CD14-positive monocyte (primary cell): ENCODE results near the gene ZNF592. TPM values are rescaled to one million over a fixed set of nuclear protein-coding genes. Genes with fewer than 3 reads are reported as not detected.

Experiments used
- DNase-seq, 3 donors: peaks; one replicate each; pipeline ENCODE4 v3.0.0-alpha.2; 2011 to 2022
- H2AFZ ChIP-seq: 2 replicates; pipeline ENCODE4 v1.6.0; 2012; ENCODE audit warnings: mild to moderate bottlenecking, low read depth, low read length, inconsistent platforms; ENCODE audit not compliant: insufficient read depth, poor library complexity, severe bottlenecking
- H3K27ac ChIP-seq, 2 donors: 1 replicate in 1 of 2; 2 replicates in 1 of 2; pipeline ENCODE4 v1.5.1; 2012 to 2013; ENCODE audit warnings: low read length in 2 of 2, control low read depth in 1 of 2, inconsistent platforms in 1 of 2, low read depth in 1 of 2, mild to moderate bottlenecking in 1 of 2
- H3K27me3 ChIP-seq, 2 donors: one replicate each; pipeline versions ENCODE4 v1.6.0 to v1.6.1; 2011 to 2013; ENCODE audit warnings: low read length in 2 of 2; ENCODE audit not compliant: control insufficient read depth in 2 of 2, insufficient read depth in 2 of 2
- H3K36me3 ChIP-seq, 2 donors: replicated peaks in 1 of 2; 1 replicate in 1 of 2; 2 replicates in 1 of 2; pipeline versions ENCODE4 v1.5.1 to v1.6.1; 2012 to 2013; ENCODE audit warnings: low read length in 2 of 2, control low read depth in 1 of 2, inconsistent platforms in 1 of 2, mild to moderate bottlenecking in 1 of 2; ENCODE audit not compliant: insufficient read depth in 2 of 2, control insufficient read depth in 1 of 2
- H3K4me1 ChIP-seq, 2 donors: 1 replicate in 1 of 2; 2 replicates in 1 of 2; pipeline versions ENCODE4 v1.5.1 to v1.6.1; 2012 to 2013; ENCODE audit warnings: low read length in 2 of 2, control low read depth in 1 of 2, inconsistent platforms in 1 of 2, mild to moderate bottlenecking in 1 of 2, moderate library complexity in 1 of 2; ENCODE audit not compliant: insufficient read depth in 2 of 2, control insufficient read depth in 1 of 2
- H3K4me2 ChIP-seq: replicated peaks from 2 replicates; pipeline ENCODE3; 2012; ENCODE audit warnings: low read length, moderate library complexity, mild to moderate bottlenecking; ENCODE audit not compliant: poor library complexity, severe bottlenecking; ENCODE audit errors: extremely low read depth
- H3K4me3 ChIP-seq, 3 experiments: fragments of 200-600 bp in 1 of 3; sonication (generic) in 1 of 3; replicated peaks in 1 of 3; 1 replicate in 2 of 3; 2 replicates in 1 of 3; pipeline ENCODE4 v1.5.1; 2011 to 2013; ENCODE audit warnings: low read length in 3 of 3, mild to moderate bottlenecking in 3 of 3, control low read depth in 2 of 3, low read depth in 2 of 3, inconsistent platforms in 1 of 3, moderate library complexity in 1 of 3
- H3K79me2 ChIP-seq: 2 replicates; pipeline ENCODE4 v1.6.0; 2012; ENCODE audit warnings: mild to moderate bottlenecking, control low read depth, inconsistent platforms, low read length, moderate library complexity; ENCODE audit not compliant: insufficient read depth
- H3K9ac ChIP-seq: 2 replicates; pipeline ENCODE4 v1.6.0; 2017; ENCODE audit warnings: low read length, mild to moderate bottlenecking; ENCODE audit not compliant: insufficient read depth, poor library complexity, severe bottlenecking
- H3K9me3 ChIP-seq, 2 donors: replicated peaks in 1 of 2; 1 replicate in 1 of 2; 2 replicates in 1 of 2; pipeline versions ENCODE4 v1.5.1 to v1.6.1; 2012 to 2013; ENCODE audit warnings: low read length in 2 of 2, control low read depth in 1 of 2; ENCODE audit not compliant: control insufficient read depth in 1 of 2, insufficient read depth in 1 of 2
- H4K20me1 ChIP-seq: 2 replicates; pipeline ENCODE4 v1.6.0; 2012; ENCODE audit warnings: mild to moderate bottlenecking, low read length, control low read depth, moderate library complexity; ENCODE audit not compliant: insufficient read depth
- H3K27ac Mint-ChIP-seq, 7 donors: one replicate each; pipeline ENCODE4 v1.8.0; 2020; ENCODE audit warnings: mild to moderate bottlenecking in 7 of 7, mixed read lengths in 7 of 7, moderate library complexity in 6 of 7, inconsistent platforms in 2 of 7
- H3K27me3 Mint-ChIP-seq, 3 donors: one replicate each; pipeline ENCODE4 v1.8.0; 2021 to 2022; ENCODE audit warnings: low read depth in 3 of 3, mild to moderate bottlenecking in 3 of 3, mixed read lengths in 3 of 3, moderate library complexity in 3 of 3, inconsistent platforms in 1 of 3
- H3K36me3 Mint-ChIP-seq, 2 donors: one replicate each; pipeline ENCODE4 v1.8.0; 2020; ENCODE audit warnings: mixed read lengths in 2 of 2, inconsistent platforms in 1 of 2, mild to moderate bottlenecking in 1 of 2
- H3K4me1 Mint-ChIP-seq: one replicate; pipeline ENCODE4 v1.8.0; 2020; ENCODE audit warnings: mild to moderate bottlenecking, mixed read lengths
- H3K4me3 Mint-ChIP-seq, 2 donors: one replicate each; pipeline ENCODE4 v1.8.0; 2020; ENCODE audit warnings: mild to moderate bottlenecking in 2 of 2, mixed read lengths in 2 of 2, moderate library complexity in 1 of 2
- H3K9me3 Mint-ChIP-seq, 7 donors: one replicate each; pipeline ENCODE4 v1.8.0; 2020 to 2022; ENCODE audit warnings: mixed read lengths in 7 of 7, mild to moderate bottlenecking in 6 of 7, moderate library complexity in 6 of 7, inconsistent platforms in 2 of 7
- WGBS: methylation state at CpG from one replicate; pipeline ENCODE4 v1.1.5; 2013; ENCODE audit warnings: missing lambda C conversion rate; ENCODE audit not compliant: insufficient coverage; 5-methylcytosine and 5-hydroxymethylcytosine counted together
- intact Hi-C, 2 donors: fragments of 100-400 bp; cut with micrococcal nuclease; formaldehyde crosslinking; loops; one replicate each; pipeline versions ENCODE4 v1.15.0 to v1.15.1; 2023
- polyA plus RNA-seq, 3 donors: library from polyadenylated mRNA; depleted of rRNA in 1 of 3; unstranded in 2 of 3; stranded (reverse) in 1 of 3; fragments of 300-500 nt in 2 of 3; fragments of >200 nt in 1 of 3; fragmentation: Illumina TruSeq in 2 of 3; gene quantifications; 1 replicate in 2 of 3; 2 replicates in 1 of 3; pipeline ENCODE4 v1.2.3, GENCODE V29; 2012 to 2021
- TF ChIP-seq, protein P1 (sequence below): fragments of 200-600 bp; IDR thresholded peaks from one replicate; pipeline ENCODE4 v1.8.0; 2022; ENCODE audit warnings: antibody characterized with exemption, mild to moderate bottlenecking

Gene ZNF592
- polyA plus RNA-seq, 3 donors, result 2.8 to 43.6 (median 5.0) TPM

DNA sequence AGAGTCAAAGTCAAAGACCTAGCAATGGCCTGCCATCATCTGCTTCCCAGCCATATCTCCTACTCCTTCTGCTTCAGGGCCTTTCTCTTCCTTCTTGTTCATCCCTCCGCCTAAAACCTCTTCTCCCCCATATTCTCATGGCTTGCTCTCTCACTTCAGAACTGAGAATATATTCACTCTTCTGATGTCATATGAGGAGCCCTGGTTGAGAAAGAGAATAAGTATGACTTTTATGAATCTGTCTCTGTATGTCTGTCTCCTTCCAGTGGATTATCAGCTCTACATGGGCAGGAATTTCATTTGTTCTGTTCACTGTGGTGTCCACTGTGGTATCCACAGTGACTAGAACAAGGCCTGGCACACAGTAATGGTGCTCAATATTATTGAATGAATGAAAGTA is 11.8 kb downstream of the ZNF592 start:
- Histone ChIP-seq H3K36me3 (peaks cover 6 to 8% of the 10 kb centered on the region in 2 donors), H2AFZ (no peak overlapping the region), H3K27me3 (no peaks in the 10 kb centered on the region), H3K9ac (no peak overlapping the region), H3K9me3 (no peaks in the 10 kb centered on the region), H3K4me1 (peaks cover 19 to 25% of the 10 kb centered on the region in 2 donors), H3K27ac (peak overlapping the region in 1 of 2 donors; percentile 46), H3K79me2 (peaks cover 100% of the 10 kb centered on the region), H3K4me3 (no peak overlapping the region), H4K20me1 (peaks cover 100% of the 10 kb centered on the region), H3K4me2 (no peak overlapping the region)
- DNase-seq, result no peak
- no peaks in the 10 kb centered on the region for H3K9me3 Mint-ChIP-seq
- peaks cover 30% of the 10 kb centered on the region for H3K4me1 Mint-ChIP-seq
- H3K4me3 Mint-ChIP-seq, result no peak overlapping the region
- TF ChIP-seq, protein P1, sequence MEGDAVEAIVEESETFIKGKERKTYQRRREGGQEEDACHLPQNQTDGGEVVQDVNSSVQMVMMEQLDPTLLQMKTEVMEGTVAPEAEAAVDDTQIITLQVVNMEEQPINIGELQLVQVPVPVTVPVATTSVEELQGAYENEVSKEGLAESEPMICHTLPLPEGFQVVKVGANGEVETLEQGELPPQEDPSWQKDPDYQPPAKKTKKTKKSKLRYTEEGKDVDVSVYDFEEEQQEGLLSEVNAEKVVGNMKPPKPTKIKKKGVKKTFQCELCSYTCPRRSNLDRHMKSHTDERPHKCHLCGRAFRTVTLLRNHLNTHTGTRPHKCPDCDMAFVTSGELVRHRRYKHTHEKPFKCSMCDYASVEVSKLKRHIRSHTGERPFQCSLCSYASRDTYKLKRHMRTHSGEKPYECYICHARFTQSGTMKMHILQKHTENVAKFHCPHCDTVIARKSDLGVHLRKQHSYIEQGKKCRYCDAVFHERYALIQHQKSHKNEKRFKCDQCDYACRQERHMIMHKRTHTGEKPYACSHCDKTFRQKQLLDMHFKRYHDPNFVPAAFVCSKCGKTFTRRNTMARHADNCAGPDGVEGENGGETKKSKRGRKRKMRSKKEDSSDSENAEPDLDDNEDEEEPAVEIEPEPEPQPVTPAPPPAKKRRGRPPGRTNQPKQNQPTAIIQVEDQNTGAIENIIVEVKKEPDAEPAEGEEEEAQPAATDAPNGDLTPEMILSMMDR, result no peak
- peaks cover 10 to 29% of the 10 kb centered on the region in 2 donors for H3K36me3 Mint-ChIP-seq
- H3K27me3 Mint-ChIP-seq, result no peaks in the 10 kb centered on the region
- 100% methylated on average over 1 of the region's 1 CpG for WGBS
- H3K27ac Mint-ChIP-seq, result no peak overlapping the region
- intact Hi-C loops, result no loop called here

DNA sequence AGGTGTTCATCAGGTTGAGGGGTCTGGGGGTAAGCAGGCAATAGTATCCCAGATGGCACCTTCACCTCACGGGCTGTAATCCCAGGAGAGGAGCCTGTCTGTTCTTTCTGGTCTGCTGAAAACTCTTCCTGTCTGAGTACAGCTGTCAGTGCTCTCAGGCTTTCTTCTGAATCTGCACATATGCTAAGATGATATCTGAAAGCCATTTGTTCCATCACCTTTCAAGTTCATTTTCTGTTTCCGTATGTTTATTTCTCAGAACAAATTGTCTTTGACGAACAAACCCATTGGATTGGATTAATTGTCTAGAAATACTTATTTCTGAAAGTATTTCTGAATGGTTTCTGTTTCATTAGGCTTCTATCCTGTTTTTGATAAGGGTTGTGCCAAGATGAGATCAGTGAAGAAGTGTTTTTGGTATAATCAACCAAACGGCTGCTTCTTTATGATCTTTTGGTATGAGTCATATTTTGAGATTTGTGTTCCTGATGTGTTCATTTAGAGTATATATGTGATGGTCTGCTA is 13.3 kb downstream of the ZNF592 start:
- DNase-seq, result no peak

More for the DNA sequence above, 13.3 kb downstream of the ZNF592 start:
- H3K4me3 ChIP-seq, result no peak overlapping the region
- Mint-ChIP-seq H3K27ac (no peak overlapping the region), H3K4me3 (no peak overlapping the region), H3K36me3 (peaks cover 16 to 43% of the 10 kb centered on the region in 2 donors), H3K27me3 (no peaks in the 10 kb centered on the region), H3K9me3 (no peaks in the 10 kb centered on the region), H3K4me1 (peaks cover 23% of the 10 kb centered on the region)
- no peaks in the 10 kb centered on the region for H3K27me3 ChIP-seq
- TF ChIP-seq, protein P1, result no peak
- no peak overlapping the region for H2AFZ ChIP-seq
- H3K9ac ChIP-seq, result no peak overlapping the region
- H3K4me1 ChIP-seq, result peaks cover 14 to 25% of the 10 kb centered on the region in 2 donors
- no peak overlapping the region for H3K4me2 ChIP-seq
- H4K20me1 ChIP-seq, result peaks cover 100% of the 10 kb centered on the region
- peak overlapping the region in 1 of 2 donors; percentile 10 for H3K27ac ChIP-seq
- peaks cover 100% of the 10 kb centered on the region for H3K79me2 ChIP-seq
- no peaks in the 10 kb centered on the region for H3K9me3 ChIP-seq
- H3K36me3 ChIP-seq, result peaks cover 17 to 23% of the 10 kb centered on the region in 2 donors
- intact Hi-C loops, result no loop called here
- WGBS, result 94% methylated on average over 2 of the region's 4 CpGs
